NCI-H460 (cell line): ENCODE results near the gene CCNB1. TPM values are rescaled to one million over a fixed set of nuclear protein-coding genes. Genes with fewer than 3 reads are reported as not detected.
"Not testable (repeated sequence)": the region's sequence is repeated elsewhere in the genome, so short reads cannot be mapped to it uniquely, and the experiment has no call there.

Experiments
- DNase-seq: peaks from one replicate; pipeline ENCODE4 v3.0.0-alpha.2; 2016; ENCODE audit warnings: low read depth; ENCODE audit errors: extremely low read depth
- polyA plus RNA-seq: library from polyadenylated mRNA; depleted of rRNA; stranded (reverse); fragments of >200 nt; gene quantifications from 2 replicates; pipeline ENCODE4 v1.2.3, GENCODE V29; 2014; cell fraction: nucleus; rRNA removed
- total RNA-seq: library from RNA; depleted of rRNA; stranded (reverse); fragments of >200 nt; shearing (Covaris generic); gene quantifications from 2 replicates; pipeline ENCODE4 v1.2.3, GENCODE V29; 2014; rRNA removed

CCNB1 gene
- 163 and 189 TPM in 2 replicates for total RNA-seq
- polyA plus RNA-seq: 258 and 278 TPM in 2 replicates

DNA sequence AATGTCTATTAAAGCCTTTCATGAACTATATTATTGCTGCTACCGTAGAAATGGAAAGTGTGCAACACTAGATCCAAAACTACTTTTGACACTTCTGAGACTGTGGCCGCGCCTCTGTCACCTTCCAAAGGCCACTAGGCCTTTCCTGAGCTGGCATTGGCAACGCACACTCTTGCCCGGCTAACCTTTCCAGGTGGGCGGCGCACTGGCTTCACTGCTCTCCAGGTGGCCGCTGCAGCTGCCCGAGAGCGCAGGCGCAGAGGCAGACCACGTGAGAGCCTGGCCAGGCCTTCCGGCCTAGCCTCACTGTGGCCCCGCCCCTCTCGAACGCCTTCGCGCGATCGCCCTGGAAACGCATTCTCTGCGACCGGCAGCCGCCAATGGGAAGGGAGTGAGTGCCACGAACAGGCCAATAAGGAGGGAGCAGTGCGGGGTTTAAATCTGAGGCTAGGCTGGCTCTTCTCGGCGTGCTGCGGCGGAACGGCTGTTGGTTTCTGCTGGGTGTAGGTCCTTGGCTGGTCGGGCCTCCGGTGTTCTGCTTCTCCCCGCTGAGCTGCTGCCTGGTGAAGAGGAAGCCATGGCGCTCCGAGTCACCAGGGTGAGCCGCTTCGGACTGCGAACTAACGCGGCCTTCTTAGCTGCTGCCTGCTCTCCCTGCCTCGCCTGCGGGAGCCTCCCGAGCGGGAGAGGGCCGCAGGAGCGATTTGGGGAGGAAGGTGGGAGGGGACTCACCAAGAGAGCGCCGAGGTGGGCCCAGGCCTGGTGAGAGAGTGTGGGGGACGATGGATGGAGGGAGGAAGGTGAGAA is at the start of gene CCNB1:
Gene CCNB1, plus strand, starts transcription at position 465 of the 807 bp plus-strand sequence. Its CDS starts 113 bp downstream, at position 578.
- DNase-seq: peak; percentile 98

DNA sequence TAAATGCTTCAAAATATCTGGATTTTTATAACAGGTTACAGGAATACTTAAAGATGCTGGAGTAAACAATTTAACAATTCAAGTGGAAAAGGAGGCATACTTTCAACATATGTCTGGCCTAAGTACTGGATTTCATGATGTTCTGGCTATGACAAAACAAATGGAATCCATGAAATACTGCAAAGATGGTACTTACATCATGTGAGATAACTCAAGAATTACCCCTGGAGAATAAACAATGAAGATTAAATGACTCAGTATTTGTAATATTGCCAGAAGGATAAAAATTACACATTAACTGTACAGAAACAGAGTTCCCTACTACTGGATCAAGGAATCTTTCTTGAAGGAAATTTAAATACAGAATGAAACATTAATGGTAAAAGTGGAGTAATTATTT is 37.5 kb upstream of the CCNB1 start:
- DNase-seq: no peak

DNA sequence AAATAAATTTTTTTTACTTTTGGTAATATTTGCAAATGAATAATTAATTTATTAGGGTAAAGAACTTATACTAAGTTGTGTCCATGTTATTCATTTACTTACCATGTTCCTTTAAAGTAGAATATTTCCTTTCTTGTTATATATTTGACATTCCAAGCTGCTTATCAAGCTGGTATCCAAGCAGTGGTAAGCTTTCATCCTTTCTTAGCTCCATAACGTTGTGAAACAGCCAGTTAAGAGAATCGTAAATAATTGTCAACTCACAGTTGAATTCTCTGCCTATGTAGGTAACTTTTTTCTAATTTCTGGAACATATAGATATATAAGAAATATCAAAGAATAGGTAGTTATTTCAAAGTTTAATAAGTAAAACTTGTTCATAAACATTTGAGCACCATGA is 36.7 kb upstream of the CCNB1 start:
- DNase-seq: no peak

DNA sequence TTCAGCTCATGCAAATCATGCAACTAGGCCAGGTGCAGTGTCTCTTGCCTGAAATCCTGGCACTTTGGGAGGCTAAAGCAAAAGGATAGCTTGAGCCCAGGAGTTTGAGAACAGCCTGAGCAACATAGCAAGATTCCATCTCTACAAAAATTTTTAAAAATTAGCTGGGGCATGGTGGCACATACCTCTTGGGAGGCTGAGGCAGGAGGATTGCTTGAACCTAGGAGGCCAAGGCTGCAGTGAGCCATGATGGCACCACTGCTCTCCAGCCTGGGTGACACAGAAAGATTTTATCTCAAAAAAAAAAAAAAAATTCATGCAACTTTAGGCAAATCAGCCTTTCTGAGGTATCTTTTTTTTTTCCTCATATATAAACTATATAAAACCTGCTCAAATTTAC is 35.6 kb upstream of the CCNB1 start:
- no peak for DNase-seq

DNA sequence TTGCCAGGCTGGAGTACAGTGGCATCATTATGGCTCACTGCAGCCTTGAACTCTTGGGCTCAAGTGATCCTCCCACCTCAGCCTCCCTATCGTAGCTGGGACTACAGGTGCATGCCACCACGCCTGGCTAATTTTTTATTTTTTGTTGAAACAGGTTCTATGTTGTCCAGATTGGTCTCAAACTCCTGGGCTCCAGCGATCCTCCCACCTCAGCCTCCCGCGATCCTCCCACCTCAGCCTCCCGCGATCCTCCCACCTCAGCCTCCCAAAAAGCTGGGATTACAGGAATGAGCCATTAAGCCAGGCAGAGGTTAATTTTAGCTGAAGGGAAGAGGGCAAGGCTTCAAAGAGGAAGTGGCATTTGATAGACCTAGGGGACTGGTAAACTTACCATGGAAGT is 32.8 kb upstream of the CCNB1 start:
- no peak for DNase-seq

DNA sequence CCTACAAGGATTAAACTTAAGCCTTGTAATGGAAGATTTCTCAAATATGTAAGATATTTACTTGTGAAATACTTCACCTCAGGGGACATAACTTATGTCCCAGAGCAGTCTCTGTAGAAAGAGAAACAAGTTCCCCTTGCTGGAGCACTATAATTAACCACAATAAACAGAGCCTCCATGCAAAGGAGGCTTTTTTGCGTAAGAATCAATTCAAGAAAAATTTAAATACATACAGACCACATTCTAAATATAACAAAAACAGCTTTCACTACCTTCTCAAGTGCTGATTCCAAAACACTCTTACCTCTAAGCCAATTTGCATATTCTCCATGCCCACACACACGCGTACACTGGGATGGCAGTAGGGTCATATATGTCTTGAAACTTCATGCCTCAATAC is 30.7 kb upstream of the CCNB1 start:
- no peak for DNase-seq

DNA sequence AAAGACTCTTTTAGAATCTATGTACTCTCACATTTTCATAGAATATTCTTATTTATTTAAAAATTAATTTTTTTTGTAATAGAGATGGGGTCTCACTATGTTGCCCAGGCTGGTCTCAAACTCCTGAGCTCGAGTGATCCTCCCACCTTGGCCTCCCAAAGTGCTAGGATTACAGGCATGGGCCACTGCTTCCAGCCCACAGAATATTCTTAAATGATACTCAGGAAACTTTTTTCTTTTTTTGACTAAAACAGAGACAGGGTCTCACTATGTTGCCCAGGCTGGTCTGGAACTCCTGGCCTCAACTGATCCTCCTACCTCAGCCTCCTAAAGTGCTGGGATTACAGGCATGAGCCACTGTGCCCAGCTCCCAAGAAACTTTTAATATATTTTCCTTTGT is 29.7 kb upstream of the CCNB1 start:
- not testable (repeated sequence) for DNase-seq

DNA sequence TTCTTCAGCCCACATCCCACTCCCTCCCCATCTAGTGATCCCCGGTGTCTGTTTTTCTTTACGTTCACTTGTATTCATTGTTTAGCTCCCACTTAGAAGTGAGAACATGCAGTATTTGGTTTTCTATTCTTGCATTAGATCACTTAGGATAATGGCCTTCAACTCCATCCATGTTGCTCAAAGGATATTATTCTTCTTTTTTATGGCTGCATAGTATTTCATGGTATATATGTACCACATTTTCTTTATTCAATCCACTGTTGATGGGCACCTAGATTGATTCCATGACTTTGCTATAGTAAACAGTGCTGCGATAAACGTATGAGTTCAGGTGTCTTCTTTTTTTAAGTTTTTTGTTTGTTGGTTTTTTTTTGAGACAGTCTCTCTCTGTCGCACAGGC is 29.1 kb upstream of the CCNB1 start:
- DNase-seq: no peak

DNA sequence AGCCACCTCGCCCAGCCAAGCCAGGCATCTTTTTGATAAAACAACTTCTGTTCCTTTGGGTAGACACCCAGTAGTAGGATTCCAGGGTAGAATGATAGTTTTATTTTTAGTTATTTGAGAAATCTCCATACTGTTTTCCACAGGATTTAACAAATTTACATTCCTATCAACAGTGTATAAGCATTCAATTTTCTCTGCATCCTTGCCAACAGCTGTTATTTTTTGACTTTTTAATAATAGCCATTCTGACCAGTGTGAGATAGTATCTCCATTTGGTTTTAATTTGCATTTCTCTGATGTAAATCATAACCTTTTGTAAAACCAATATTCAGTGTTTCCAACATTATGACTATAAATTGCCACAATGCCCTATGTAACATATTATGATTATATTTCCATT is 28.2 kb upstream of the CCNB1 start:
- no peak for DNase-seq

DNA sequence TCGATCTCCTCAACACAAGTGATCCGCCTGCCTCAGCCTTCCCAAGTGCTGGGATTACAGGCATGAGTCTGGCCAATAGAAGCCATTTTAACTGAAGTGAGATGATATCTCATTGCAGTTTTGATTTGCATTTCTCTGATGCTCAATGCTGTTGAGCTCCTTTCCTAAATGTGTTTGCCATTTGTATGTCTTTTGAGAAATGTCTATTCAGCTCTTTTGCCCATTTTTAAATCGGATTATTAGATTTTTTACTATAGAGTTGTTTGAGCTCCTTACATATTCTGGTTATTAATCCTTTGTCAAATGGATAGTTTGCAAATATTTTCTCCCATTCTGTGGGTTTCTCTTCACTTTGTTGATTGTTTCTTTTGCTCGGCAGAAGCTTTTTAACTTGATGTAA is 26.7 kb upstream of the CCNB1 start:
- not testable (repeated sequence) for DNase-seq

DNA sequence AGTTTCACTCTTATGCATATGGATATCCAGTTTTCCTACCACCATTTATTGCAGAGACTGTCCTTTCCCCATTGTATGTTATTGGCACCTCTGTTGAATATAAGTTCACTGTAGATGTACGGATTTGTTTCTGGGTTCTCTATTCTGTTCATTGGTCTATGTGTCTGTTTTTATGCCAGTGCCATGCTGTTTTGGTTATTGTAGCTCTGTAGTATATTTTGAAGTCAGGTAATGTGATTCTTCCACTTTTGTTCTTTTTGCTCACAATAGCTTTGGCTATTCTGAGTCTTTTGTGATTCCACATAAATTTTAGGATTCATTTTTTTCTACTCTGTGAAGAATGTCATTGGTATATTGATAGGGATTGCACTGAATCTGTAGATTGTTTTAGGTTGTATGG is 26.1 kb upstream of the CCNB1 start:
- DNase-seq: no peak

DNA sequence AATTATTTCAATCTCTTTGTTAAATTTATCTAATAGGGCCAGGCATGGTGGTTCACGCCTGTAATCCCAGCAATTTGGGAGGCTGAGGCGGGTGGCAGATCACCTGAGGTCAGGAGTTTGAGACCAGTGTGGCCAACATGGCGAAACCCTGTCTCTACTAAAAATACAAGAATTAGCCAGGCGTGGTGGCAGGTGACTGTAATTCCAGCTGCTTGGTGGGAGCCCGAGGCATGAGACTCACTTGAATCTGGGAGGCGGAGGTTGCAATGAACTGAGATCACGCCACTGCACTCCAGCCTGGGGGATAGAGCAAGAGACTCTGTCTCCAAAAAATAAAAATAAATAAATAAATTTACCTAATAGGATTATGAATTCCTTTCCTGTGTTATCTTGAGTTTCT is 18.4 kb upstream of the CCNB1 start:
- DNase-seq: not testable (repeated sequence)

DNA sequence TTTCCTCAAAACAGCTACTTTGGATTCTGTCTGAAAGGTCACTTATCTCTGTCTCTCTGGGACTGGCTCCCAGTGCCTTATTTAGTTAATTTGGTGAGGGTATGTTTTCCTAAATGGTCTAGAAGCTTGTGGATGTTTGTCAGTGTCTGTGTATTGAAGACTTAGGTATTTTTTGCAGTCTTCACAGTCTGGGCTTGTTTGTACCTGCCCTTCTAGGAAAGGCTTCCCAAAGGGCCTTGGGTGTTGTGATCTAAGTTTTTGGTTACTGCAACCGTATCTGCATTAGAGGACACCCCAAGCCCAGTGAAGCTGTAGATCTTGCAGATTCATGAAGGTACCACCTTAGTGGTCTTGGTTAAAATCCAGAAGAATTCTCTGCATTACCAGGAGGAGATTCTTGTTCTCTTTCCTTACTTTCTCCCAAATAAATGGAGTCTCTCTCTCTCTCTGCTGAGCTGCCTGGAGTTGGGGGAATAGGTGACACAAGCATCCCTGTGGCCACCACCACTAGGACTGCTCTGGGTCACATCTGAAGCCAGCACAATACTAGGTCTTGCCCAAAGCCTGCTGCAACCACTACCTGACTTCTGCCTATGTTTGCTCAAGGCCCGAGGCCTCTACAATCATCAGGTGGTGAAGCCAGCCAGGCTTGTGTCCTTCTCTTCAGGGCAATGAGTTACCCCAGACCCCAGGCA is 17.8 kb upstream of the CCNB1 start:
- no peak for DNase-seq

DNA sequence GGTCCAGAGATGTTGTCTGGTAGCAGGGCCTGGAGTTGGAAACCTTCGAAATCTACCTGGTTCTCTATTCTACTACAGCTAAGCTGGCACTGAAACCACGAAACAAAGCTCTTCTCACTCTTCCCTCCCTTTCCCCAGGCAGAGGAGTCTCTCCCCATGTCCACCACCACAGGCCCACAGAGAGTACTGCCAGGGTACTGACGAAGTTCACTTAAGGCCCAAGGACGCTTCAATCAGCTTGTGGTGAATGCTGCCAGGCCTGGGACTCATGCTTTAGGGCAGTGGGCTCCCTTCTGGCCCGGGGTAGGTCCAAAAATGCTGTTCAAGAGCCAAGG is 17.3 kb upstream of the CCNB1 start:
- DNase-seq: no peak

DNA sequence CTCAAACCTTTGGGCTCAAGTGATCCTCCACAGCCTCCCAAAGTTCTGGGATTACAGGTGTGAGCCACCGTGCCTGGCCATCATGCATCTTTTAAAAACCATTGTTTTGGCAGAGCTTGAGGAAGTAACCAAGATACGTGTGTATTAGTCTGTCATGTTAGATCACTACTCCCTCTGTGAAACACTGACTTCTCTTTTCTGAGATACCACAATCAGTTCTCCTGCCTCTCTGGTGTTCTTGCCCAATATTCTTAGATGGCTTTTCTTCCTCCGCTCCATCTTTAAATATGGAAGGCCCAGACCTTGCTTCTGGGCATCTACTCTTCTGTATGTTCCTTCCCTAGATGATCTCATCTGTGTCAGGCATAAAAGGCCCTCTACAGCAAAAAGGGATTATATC is 14.2 kb upstream of the CCNB1 start:
- DNase-seq: no peak

DNA sequence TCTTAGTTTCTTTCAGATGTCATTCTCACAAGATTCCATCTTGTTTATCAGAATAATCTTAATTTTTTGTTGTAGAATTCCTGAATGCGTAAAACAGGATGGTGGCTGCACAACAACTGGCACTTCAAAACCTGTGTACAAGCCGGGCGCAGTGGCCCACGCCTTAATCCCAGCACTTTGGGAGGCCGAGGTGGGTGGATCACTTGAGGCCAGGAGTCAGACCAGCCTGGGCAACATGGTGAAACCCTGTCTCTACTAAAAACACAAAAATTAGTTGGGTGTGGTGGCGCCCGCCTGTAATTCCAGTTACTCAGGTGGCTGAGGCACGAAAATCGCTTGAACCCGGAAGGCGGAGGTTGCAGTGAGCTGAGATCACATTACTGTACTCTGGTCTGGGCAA is 10.5 kb upstream of the CCNB1 start:
- no peak for DNase-seq

DNA sequence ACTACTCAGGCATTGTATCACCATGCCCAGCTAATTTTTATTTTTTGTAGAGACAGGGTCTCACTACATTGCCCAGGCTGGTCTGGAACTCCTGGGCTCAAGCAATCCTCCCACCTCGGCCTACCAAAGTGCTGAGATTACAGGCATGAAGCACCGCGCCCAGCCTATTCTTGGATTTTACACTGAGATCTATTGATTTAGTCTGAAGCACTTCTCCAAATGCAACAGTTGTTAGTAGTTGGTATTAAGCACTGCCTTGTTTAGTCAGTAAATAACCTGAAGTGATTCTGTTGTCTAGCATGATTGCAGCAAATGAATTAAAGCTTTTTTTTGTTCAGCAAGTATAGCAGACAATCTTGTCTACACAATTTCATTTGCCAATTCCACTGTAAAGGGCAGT is 8.9 kb upstream of the CCNB1 start:
- DNase-seq: no peak

DNA sequence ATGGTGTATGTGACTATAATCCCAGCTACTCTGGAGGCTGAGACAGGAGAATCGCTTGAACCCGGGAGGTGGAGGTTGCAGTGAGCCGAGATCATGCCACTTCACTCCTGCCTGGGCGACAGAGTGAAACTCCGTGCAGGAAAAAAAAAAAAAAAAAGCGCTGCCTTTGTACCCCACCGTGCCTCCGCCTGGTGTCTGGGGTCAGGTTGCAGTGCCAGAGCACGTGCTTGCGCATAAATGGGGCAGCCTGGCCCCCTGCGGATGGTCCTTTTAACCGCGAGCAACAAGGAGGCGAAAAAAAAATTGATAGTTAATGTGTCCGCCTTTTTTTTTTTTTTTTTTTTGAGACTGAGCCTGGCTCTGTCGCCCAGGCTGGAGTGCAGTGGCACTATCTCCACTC is 6.3 kb upstream of the CCNB1 start:
- no peak for DNase-seq

DNA sequence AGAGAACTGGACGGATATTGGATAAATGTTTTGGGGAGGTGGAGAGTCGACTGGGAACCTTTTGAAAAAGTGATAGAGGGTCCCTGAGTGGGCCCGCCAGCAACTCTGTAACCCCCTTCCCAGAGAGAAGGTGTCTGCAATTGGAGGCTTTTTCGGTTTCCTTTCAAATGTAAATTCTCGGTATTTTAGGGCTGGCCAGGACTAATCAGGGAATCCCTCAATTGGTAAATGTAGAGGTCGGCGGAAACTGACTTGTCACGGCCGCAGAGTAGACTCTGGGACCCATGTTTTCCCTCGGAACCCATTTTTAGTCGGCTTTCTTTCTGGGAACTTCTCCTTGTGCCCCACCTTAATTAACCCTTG is 524 bp downstream of the CCNB1 start:
- no peak for DNase-seq

DNA sequence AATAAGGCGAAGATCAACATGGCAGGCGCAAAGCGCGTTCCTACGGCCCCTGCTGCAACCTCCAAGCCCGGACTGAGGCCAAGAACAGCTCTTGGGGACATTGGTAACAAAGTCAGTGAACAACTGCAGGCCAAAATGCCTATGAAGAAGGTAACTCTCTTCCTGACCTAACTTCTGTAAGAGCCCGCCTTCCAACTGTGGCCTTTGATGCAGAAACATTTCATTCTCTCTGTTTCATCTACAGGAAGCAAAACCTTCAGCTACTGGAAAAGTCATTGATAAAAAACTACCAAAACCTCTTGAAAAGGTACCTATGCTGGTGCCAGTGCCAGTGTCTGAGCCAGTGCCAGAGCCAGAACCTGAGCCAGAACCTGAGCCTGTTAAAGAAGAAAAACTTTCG is 979 bp downstream of the CCNB1 start:
- DNase-seq: no peak

DNA sequence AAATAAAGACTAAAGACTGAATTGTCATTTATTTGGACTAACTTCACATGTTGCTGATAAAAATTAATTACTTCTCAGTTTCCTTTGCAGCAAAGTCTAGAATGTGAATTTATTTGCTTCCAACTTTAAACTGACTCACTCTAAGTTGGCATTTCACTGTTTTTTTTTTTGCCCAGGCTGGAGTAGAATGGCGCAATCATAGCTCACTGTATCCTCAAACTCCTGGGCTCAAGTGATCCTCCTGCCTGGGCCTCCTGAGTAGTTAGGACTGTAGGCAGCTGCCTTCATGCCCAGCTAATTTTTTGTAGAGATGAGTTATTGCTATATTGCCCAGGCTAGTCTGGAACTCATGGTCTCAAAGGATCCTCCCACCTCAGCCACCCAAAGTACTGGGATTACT is 3.5 kb downstream of the CCNB1 start:
- DNase-seq: no peak

DNA sequence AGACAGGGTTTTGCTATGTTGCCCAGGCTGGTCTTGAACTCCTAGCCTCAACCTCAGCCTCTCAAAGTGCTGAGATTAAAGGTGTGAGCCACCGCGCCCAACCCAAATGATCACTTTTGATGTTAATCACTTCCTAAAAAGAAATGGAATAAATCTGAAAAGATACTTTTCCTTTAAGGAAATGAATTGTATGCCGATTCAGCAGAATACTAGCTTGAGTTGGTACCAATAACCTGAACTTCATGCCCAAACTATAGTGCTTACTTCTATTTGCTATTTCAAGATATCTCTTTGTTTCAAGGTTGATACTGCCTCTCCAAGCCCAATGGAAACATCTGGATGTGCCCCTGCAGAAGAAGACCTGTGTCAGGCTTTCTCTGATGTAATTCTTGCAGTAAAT is 4.0 kb downstream of the CCNB1 start:
- DNase-seq: no peak
